Measurements from ENCODE around the gene CELA3B.
"Not testable (repeated sequence)": the region's sequence is repeated elsewhere in the genome, so short reads cannot be mapped to it uniquely, and the experiment has no call there.

Gene CELA3B

DNA sequence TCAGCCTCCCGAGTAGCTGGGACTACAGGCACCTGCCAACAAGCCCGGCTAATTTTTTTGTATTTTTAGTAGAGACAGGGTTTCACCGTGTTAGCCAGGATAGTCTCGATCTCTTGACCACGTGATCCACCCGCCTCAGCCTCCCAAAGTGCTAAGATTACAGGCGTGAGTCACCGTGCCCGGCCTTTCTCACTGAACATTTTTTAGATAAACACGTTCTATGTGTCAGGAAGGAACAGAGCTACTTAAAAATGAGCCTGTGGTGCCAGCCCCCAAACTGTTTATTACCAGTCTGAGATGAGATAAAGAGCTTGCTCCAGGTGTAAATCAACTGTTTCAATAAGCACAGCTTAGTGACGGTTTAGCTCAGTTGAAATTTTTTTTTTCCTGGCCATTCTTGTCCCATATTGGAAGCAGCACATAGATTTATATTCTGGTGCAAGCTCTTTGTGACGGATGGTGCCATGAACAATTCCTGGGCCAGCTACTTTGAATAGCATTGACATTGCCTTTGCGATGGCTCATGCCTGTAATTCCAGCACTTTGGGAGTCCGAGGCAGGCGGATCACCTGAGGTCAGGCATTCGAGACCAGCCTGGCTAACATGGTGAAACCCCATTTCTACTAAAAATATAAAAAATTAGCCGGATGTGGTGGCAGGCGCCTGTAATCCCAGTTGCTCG is 33.7 kb upstream of the CELA3B start:
- DNase-seq (ENCODE audit: low read depth in 2 of 2), result not testable (repeated sequence)

DNA sequence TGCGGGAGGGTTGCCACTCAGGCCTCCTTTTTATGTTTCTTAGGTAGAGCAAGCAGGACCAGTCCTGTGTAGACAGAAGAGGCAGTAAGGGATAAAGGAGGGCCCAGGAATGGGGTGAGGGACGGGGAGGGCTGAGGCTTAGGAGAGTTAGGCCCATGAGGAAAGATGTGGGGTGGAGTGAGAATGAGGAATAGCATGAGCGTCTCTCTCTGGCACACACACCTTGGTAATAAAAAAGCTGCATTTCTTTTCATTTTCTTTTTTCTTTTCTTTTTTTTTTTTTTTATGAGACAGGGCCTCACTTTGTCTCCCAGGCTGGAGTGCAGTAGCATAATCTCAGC is 32.1 kb upstream of the CELA3B start:
- no peak for DNase-seq (ENCODE audit: low read depth in 2 of 2)

DNA sequence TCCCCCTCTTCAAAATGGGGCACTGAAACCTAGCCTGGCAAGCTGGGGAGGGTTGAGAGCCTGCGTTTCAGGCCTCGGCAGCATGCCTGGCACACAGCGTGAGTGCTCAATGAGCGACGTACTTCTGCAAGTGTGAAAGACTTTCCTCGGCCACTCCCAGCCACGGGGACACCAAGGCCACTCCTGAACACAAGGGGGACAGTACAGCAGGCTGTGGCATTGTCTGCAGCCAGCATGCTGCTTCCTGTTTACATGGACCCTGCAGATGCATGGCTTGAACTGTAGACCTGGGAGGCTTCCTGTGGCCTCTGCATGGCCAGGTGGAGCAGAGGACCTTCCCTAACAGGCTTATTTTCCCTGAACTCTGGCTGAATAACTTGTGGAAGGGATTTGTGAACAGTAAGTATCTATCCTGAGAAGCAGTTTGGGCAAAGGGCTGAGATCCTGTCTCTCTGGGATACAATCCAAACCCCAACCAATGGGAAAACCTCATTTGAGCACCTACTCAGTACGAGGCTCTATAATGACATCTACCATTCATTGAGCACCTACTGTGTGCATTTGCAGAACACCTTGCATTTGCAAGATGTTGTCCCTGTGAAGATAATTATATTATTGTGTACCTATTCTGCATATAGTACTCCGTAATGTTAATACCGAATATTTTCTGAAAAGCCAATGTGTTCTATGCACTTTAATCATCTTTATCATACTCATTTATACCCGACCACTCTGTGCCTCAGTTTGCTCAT is 29.8 kb upstream of the CELA3B start:
- no peak for DNase-seq (ENCODE audit: low read depth in 2 of 2)

DNA sequence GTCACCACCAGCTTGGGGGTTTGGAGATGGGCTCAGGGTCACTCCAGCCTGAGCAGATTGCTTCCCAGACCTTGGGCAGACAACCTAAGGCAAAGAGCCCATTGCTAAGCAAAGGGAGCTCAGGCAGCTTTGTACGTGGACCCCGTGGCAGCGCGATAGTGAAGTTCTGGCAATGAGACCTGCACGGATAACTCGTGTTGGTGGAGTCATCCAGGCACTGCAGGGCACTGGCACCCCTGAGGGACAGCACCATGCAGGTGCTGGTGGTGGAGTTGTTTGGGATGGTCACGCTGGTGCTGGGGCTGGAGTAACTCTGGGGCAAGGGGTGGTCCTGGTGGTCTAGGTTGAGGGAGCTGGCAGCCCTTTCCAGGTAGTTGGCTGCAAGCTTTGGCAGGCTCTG is 26.1 kb upstream of the CELA3B start:
- DNase-seq (ENCODE audit: low read depth in 2 of 2), result no peak

DNA sequence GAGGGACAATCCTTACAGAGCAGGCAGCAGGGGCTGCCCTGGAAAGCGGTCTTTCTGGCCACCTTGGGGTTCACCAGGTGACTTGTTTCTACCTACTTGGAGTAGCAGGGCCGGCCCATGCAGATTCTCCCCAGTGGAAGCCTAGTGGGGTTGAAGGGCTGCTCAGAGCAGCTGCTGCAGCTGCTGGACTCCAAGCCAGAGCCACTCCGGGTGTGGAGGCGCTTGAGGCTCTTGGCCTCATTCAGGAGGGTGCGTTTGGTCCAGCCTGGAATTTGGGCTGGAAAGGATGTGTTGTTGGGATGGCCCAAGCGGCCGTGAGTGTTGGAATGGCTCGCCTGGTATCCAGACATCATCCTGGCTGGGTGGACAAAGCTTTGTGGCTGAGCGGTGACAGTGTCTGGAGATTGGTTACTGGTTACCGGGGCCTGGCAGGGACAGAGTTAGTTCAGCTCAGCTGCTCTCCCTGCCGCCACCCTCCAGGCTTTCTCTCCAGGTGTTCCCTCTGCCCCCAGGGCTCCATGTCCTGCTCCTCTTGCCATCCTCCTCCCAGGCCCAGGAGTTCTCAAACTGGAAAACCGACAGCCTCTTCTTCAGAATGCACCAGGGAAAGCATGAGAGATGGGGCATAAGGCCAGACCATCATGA is 25.5 kb upstream of the CELA3B start:
- DNase-seq (ENCODE audit: low read depth in 2 of 2), result no peak

DNA sequence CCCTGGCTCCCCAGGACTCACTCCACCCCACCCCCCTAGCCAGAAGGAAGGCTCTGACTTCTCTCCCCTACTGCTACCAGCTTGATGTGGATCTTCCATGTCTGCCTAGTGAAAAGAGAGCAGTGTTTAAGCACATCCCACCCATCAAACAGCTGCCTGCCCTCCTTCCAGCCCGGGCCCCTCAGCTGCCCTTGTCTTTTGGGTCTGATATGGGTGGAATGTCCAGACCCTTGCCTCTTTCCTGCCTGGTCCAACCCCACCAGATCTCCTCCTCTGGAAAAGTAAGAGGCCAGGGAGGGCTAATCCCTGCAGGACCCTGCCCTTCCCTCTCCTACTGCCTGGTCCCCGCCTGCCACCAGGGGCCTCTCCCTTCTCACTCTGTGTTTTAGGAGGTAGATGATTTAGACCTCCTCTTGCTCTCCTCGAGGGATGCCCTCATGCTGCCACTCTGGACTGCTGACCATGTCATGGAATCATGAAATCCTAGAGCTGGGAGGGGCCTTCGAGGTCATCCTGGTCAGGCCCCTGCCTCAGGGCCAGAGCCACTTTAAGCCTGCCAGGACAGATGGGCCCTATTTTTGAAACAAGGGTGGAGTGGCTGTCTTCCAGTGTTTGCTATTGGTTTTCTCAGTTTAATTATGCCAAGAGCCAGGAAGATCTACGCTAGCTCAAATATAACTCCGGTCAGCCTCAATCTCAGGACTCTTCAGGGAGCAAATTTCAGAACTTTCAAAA is 23.9 kb upstream of the CELA3B start:
- no peak for DNase-seq (ENCODE audit: low read depth in 2 of 2)

DNA sequence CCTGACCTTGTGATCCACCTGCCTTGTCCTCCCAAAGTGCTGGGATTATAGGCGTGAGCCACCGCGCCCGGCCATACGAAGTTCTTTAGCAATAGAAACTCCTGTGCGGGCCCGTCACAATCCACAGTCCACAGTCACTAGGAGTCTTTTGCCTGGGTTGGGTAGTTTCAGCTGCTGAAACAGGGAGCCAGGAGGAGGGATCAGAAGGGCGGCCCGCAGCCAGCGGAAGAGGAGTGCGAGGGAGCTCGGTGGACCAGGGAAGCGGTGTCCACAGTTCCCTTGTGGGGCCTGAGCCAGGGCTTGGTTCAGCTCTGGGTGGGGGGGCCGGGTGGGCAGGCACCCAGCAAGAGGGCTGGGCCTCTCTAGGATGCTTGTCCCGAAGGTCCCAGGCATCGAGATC is 21.8 kb upstream of the CELA3B start:
- DNase-seq (ENCODE audit: low read depth in 2 of 2), result no peak

DNA sequence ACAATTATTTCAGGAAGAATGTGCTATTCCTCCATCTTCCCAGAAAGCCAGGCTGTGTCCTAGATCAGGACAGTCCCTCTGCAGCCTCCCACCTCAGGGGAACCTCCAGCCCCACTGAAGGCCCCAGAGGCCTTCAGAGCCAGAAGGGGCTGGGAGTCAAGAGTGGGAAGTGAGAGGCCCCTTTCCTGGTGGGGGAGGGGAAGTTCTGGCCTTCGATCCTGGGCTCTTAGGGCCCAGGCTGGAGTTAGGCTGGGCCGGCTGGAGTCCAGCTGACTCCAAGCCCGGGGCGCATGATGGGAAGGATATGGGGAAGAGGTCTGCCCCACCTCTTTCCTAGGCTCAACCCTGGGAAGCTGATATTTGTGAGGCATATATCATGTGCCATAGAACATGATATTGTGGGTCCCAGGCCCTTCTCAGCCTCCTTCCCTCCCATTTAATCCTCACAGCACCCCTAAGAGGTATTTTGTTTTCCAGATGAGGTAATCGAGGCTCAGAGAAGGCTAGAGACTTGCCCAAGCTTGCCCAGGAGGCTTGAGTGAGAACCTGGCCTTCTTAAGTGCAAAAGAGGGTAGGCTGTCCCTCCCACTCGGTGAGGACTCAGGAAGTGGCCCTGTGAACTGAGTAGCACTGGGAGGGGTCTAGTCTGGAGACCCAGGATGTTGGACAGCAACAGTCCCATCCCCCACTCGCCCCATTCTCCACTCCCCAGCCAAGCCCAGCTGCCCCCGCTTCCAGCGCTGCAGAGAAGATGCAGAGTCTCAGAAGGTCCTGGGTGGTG is 21.1 kb upstream of the CELA3B start:
- DNase-seq (ENCODE audit: low read depth in 2 of 2), result no peak

DNA sequence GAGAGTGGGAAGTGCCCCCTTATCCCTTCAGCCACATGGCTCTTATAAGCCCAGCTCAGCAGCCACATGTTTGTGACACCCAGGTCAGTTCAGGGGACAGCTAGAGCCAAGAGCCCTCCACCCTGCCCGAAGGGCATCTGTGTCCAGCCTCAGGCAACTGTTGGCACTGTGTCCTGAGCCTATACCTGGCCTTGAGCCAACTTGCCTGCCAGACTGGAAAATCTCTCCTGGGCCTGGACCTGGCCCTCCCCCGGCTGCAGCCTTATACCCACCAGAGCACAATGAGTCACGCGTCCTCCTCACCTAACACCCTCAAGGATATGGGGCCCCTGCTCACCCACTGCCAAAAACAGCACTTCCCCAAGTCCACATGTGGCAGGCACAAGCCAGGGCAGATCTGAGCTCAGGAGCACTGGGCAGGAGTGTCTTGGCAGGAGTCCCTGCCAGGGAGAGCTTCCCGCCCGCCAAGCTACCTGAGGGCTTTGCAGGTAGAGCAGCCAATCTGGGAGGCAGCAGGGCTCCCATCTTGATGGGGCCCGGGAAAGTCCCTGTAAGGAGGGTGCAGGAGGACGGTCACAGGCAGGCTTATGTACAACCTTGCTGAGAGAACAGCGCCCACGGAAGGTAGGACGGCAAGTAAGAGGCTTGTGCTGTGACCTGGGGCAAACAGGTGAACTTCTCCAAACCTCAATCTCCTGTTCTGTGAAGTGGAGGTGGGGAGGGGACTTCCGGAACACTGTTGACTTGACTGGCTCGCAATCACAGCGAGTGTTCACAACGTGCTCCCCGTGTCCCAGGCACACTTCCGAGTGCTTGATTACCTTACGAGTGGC is 19.9 kb upstream of the CELA3B start:
- DNase-seq (ENCODE audit: low read depth in 2 of 2), result no peak

DNA sequence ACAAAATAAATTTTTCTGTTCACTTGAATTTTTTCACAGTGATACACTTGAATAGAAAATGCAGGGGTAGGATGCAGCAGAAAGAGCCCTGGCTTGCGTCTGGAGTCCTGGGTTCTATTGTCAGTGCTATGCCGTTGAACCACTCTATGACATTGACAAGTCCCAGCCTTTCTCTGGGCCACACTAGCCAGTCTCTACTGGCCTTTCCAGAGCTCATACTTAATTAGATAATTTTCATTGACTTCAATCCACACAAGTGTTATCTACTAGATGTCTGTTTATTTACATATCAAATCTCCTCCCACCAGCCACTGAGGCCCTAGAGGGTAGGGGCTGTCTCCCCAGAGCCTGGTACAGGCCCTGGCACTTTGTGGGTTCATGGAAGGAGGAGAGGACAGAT is 15.5 kb upstream of the CELA3B start:
- no peak for DNase-seq (ENCODE audit: low read depth in 2 of 2)

DNA sequence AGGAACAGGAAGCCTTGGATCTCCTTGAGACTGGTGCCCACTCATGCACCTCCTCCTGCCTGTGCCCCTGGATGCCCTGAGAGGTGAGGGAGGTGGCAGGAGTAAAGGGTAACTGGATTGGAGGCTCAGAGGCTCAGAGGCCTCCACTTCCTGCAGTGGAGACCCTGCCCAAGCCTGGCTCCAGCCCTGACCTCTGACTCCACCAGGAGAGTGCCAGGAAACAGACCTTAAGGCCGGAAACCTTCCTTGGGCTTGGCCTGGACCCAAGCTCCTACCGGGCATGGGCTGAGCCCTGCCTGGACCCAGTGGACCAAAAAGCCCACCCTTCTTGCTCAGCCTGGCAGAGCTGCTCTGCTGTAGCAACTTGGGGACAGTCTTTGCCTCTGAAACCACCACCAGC is 15.0 kb upstream of the CELA3B start:
- DNase-seq (ENCODE audit: low read depth in 2 of 2), result no peak

DNA sequence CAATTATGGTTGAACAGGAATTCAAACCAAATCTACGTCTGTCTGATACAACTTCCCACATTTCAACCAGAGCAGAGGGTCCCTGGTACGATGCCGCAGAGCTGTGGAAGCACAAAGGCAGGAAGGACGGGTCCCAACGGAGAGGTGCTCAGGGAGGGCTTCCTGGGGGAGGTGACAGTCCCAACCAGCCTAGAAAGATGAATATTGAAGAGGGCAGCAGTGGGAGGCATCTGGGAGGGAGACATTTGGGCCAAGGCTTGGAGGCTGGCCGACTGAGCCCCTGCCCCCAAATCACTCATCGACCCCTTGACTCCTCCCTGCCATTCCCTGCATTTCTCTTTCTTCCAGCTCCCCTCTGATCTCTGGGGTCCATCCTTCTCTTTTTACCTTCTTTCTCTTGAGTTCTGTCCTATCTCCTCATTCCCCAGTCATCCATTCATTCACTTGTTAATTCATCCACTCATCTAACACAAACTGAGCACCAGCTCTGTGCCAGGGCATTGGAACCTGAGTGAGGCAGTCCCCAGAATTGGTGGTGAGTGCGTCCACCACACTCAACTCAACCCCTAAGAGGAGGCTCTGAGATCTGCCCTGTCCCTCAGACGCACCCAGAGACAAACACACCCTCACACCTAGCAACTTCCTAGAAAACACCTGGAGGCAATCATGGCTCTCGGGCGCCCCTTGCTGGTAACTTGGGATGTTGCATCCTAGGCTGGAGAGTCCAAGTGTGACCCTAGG is 13.2 kb upstream of the CELA3B start:
- peak; percentile 71 to 85 for DNase-seq (ENCODE audit: low read depth in 2 of 2)

DNA sequence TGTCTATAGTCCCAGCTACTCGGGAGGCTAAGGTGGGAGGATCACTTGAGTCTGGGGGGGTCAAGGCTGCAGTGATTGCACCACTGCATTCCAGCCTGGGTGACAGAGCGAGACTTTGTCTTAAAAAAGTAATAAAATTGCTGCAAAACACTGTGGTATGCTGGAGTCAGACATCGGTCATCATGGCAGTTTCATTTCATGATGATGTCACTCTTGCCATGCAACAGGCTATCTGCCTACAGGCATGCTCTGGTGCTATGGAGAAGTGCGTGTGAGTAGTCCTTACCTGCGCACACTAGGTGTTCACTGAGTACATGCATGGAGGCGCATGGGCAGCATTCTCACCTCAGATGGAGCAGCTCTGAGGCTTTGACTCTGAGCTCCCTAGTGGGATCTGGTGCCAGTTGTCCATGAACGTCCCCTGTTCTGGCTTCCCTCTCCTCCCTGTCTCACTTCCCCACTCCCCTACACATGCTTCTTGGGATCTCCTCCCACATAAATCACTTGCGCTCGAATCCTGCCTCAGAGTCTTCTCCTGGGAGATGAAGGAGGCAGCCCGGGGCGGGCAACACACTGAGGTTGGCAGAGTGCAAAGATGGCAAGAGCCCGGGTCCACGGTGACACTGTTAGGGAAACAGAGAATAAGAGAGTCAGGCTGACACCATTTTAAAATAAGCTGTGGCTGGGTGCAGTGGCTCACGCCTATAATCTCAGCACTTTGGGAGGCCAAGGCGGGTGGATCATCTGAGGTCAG is 10.4 kb upstream of the CELA3B start:
- DNase-seq (ENCODE audit: low read depth in 2 of 2), result no peak

DNA sequence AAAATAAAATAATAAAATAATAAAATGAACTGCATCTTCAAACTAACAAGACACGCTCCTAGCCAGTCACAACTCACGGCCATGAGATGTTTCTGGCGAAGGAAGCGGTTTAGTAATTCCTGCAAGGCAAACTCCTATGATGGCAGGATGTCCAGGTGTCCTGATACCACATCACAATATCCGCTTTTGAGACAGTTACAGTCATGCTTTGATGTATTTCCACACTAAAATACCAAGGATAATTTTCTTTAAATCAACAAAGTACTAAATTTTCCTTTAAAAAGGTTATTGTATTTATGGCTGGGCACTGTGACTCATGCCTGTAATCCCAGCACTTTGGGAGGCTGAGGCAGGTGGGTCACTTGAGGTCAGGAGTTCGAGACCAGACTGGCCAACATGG is 9.6 kb upstream of the CELA3B start:
- DNase-seq (ENCODE audit: low read depth in 2 of 2), result not testable (repeated sequence)

DNA sequence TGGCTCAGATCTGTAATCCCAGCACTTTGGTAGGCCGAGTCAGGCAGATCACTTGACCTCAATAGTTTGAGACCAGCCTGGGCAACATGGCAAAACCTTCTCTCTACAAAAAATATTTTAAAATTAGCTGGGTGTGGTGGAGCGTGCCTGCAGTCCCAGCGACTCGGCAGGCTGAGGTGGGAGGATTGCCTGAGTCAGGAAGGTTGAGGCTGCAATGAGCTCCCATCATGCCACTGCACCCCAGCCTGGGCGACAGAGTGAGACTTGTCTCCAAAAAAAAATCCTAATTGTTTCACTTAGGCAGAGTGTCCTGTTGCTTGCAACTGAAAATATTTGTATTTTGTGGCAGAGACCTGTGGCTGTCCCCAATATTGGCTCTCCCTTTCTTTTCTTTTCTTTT is 7.8 kb upstream of the CELA3B start:
- not testable (repeated sequence) for DNase-seq (ENCODE audit: low read depth in 2 of 2)

DNA sequence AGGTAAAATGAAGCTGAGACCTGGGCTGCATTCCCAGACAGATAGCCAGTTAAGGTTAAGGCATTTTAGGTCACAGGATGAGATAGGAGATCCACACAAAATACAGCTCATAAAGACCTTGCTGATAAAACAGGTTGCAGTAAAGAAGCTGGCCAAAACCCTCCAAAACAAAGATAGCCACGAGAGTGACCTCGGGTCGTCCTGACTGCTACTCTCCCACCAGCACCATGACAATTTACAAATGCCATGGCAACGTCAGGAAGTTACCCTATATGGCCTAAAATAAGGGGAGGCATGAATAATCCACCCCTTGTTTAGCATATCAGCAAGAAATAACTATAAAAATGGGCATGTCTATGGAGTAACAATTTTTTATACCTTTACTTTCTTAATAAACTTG is 6.3 kb upstream of the CELA3B start:
- DNase-seq (ENCODE audit: low read depth in 2 of 2), result not testable (repeated sequence)

DNA sequence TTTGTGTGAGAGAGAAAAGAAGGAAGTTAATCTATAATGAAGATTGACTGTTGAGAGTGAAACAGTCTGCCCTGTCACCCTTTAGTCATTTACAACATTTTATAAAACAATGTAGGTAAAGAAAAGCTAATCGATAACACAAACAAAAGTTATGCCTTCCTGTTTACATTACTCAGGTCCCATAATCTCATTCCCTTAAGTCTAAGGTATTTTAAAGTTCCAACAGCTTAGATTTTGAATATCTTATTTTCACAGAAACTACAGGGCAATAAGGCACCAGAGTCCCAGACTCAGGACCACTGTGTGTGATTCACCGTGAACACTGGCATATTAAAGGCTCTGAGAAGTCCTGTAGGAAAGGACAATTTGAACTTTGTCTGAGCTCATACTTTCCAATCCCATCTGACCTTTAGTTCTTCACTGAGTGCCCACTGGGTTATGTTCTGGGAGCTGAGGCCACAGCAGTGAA is 3.8 kb upstream of the CELA3B start:
- DNase-seq (ENCODE audit: low read depth in 2 of 2), result not testable (repeated sequence)

DNA sequence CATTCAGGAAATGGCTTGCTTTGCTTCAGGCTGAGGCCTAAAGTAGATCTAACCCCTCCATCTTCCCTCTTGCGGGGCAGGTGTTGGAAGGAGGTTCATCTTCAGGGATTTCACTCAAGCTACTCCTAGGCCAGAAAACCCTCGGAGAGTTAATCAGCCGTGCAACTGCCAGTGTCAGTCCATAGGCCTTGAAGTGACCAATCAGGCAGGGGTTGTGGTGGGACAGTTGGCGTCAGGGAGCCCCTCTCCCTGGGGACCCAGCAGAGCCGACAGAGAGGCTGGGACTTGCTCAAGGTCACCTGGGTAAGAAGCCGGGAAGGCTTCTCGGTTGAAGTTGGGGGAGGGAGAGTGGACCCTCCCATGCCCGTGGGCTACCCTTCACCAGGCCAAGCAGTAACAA is 2.9 kb upstream of the CELA3B start:
- DNase-seq (ENCODE audit: low read depth in 2 of 2), result not testable (repeated sequence)

DNA sequence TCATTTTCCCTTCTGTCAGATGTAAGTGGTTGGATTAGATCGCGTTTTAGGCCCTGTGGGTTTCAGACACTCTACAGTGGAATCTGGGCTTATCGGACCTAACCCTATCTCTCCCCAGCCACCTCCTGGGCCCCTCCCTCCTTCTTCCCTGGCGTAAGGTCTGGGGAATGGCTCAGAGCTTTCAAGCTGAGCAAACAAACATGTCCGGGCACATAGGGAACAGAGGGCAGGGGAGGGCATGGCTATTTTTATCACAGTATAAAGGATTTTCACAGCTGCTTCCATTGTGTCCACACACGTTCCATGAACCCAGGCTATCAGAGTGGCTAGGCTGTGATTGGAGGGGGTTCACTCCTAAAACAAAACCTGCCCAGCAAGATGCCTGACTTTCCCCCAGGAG is 2.1 kb upstream of the CELA3B start:
- DNase-seq (ENCODE audit: low read depth in 2 of 2), result not testable (repeated sequence)
